NCI-H2081 treated with DMSO at 0.1 percent for 48 hours (cell line): ENCODE data around the gene THPO.

Experiments
- DNase-seq: peaks from one replicate; lab custom pipeline; 2025; lab: John Stamatoyannopoulos, UW

THPO gene

DNA sequence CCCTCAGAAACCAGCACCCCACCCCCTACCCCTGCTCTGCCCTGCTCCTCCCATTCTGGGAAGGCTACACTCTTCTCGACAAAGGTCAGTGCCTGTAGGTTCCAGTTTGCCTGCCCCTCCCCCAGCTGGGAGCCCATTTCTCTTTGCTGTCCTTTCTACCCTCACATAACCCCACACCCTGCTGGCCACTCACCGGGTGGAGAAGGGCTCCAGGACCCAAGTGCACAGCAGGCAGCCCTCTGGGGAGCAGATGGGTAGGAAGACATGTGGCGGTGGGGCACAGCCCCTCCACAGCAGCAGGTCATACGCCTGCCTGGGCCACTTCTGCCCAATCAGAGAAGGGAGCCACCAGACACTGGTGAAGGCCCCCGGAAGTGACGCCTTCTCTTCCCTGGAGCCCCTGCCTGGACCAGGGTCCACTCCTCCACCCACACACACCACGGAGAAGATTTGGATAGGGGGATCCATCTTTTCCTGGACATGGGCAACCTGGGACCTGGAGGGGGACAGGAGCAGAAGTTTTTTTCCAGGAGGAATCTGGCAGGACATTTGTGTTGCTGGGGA is at the start of gene THPO:
TSS of gene THPO (minus strand) at position 326 of the 564 bp plus-strand sequence. CDS start 1,948 bp downstream, outside the sequence.
- no peak for DNase-seq

DNA sequence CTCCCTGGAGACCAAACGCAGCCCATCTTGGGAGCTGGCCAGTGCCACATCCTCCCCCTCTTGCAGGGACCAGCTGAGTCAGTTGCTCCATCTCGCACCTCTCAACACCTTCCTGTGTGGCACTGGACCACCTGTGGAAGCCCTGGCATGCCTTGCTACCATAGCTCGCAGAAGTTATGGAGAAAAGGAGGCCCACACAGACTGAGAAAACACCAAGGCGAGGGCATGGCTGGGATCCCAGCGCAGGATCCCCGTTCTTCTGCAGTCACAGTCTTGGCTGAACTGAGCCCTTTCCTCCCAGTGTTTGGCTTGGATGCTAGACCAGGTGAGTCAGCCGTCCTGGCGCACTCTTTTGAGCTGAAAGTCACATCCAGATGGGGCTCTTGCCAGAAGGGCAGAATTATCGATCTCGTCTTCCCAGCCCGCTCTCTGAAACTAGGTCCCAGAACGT is 48.7 kb upstream of the THPO start:
- no peak for DNase-seq

DNA sequence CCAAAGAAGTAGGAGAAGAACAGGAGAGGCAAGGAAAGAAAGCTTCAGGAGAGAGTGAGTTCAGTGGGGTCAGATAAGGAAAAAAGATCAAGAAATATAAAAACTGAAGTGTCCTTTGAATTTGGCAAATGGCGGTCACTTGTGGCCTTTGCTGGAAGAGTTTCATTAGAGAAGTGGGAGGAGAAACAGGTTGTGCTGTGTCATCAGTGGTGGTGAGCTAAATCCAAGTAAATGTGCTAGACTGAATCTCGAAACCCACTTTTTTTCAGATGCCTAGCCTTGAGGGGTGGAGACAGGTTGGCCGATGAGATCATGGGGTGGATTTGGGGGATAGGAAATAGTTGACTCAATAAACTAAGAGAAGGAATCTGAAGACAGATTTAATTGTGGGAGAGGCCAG is 45.6 kb upstream of the THPO start:
- no peak for DNase-seq

DNA sequence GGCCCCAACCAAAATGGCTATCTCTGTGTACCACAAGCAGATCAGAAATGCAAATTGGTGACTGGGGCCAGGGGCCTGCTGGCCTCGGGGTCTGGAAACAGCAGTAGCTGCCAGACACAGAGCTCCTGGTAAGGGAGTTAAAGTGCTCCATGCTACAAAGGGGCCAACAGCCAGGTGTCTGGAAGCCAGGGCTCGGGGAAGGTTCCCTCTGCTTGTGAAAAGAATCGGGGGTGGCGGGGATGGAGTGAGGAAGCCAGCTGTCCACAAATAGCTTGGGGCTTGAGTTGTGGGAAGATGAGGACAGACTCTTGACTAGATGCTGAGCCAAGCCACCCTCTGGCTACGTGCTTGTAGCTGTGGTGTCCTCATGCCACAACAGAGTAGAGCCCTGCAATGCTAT is 41.2 kb upstream of the THPO start:
- DNase-seq = no peak

DNA sequence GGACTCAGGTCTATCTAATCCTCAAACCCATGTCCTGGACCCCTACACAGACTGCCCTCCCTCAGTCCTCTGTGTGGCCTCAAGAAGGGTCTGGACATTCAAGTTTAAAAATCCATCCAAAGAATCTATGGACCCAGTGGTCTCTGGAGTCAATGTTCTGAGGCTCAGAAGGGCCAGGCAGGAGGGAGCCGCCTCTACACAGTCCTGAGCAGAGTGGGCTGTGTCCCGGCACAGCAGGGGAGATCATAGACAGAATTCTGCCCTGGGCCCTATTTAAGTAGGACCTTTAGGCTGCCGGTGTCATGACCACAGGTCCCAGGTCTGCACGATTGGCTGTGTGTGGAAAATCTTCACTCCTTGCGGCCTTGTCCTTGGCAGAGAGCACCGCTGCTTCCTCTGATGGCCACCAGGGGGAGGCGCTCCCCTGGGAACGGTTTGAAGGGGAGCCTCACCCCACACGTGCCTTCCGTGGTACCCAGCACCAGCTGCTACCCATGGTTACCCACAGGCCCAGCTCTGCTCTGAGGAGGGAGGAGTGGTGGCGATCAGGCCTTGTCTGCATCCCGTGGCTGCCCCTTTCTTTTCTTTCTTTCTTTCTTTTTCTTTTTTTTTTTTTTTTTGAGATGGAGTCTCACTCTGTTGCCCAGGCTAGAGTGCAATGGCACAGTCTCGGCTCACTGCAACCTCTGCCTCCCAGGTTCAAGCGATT is 39.8 kb upstream of the THPO start:
- no peak for DNase-seq

DNA sequence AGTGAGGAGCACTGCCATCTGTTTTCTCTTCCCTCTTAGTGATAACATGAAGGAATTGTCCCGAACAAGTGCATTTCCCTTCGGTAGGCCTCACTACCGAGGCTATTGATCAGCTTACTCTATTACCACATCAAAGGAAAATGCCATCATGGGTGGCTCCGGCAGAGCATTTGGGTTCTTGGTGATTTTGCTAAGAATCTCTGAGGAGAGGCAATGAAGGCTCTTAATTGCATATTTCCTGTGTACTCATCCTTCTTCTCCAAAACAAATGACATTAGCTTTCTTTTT is 37.1 kb upstream of the THPO start:
- DNase-seq = no peak

DNA sequence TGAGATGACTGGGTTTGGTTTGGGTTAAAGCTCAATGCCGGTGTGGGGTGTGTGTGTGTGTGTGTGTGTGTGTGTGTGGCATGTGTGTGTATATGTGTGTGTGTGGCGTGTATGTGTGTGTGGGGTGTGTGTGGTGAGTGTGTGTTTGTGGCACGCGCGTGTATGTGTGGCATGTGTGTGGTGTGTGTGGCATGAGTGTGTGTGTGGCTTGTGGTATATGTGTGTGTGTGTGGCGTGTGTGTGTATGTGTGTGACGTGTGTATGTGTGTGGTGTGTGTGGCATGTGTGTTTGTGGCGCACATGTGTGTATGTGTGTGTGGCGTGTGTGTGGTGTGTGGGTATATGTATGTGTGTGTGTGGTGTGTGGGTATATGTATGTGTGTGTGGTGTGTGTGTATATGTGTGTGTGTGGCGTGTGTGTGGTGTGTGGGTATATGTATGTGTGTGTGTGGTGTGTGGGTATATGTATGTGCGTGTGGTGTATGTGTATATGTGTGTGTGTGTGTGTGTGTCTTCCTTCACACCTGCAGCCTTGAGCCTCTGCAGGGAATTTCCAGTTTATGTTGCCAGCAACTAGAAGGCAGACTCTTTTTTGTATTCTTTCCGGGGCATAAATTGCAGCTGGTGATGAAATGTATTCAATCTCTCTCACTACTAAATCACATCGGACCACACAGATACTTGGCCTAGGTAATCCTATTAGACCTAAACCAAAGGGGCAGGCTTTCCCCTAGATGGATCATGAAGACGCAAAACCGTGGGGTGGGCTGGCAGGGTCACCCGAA is 36.6 kb upstream of the THPO start:
- DNase-seq = no peak

DNA sequence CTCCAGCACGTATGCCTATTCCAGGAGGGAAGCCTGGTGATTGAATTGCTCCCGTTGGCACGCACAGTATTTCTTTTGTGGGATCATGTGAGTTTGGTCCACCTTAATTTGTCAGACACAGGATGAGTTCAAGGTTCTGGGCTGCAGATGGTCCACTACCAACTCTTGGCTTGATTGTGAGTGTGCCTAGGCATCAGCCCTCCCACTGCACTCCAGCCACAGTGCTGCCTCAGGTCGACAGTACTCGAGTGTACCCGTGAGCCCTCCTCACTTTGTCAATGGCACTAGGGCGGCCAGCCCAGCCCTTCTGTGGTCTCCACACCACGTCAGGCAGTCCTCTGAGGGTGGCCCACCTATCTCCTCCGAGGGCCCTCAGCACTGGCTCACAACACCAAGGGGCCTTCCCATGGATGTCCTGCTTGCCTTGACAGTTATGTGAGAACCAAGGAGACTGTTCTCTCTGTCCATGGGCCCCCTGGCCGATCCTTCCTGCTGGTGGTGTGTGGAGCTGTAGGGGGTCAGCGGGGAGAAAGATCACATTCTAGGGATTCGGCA is 32.0 kb upstream of the THPO start:
- DNase-seq = no peak

DNA sequence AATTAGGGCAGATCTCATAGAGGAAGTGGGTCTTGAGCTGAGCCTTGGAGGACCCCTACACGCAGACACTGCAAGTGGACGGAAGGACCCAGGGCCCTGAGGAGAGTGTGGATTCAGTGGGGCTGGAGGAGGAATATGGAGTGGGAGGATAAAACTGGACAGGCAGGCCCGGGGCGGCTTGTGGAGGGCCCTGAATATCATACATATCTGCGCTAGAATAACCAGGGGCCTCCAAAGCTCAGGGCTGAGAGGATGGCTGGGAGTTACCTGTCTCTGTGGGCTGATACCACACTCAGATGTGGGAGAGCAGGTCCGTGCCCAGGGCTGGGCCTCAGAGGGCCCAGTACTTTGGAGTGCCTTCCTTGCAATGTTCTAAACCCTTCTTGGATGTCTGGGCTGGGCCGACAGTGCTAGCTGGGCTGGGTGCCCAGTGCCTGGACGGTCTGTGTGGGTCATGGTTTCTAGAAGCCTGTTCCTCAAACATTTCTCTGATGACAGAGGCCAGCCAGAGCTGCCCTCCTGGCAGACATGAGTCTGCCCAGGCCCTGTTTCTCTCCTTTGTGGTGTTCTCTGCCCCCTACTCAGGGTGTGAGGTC is 31.4 kb upstream of the THPO start:
- no peak for DNase-seq

DNA sequence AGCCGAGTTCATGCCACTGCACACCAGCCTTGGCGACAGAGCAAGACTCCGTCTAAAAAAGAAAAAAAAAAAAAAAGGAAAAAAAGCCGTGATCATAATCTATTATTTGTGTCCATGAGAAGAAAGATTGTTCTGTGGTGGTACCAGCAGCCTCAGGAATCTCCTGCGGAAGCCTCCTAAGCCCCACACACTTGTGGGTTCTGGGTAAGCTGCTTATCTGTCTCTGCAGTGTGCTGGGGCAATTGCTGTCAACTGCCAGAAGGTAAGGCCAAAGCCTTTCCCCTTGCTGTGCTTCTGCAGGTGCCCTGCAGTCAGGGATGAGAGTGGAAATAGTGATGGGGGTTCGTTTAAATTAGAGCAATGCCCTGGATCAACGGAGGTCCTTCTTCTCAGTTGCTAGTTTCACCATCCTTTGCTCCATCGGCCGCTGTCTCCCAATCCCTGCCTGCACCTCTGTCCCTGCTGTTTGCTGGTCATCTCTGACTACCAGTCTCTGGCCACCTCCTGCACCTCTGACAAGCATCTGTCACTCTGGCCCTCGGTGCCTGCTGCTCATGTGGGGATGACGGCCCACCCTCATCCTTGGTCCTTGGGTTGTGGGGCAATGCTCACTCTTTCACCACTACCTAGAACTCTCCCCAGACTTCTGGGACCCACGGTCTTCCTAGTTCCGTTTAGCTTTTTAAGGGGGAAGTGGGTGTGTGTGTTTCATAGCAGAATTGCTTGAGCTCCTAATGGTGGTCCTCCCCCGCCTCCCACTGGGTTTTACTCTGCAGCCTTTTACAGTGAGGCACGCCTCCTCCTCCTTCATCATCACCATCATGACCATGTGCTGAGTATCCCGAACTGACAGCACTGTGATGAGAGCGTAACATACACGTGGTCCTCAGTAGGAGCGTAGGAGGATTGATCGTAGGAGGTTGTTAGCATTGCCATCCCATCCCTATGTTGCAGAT is 27.3 kb upstream of the THPO start:
- DNase-seq = no peak

DNA sequence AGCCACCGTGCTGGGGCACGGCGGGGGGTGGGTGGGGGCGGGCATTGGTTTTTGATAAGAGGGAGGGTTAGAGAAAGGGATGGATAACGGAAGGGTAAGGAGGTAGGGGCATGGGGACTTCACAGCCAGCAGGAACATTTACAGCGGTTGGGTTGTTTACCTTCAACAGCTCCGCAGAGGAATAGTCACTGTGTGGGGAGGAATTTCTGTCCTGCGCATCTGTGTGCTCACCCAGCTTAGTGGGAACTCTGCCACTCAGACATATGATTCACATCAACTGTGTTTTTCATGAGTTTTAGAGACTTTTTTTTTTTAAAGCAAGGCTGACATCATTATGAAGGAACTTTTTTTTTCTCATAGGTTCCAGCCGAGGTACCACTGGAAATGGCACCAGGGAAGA is 21.4 kb upstream of the THPO start:
- DNase-seq = no peak

DNA sequence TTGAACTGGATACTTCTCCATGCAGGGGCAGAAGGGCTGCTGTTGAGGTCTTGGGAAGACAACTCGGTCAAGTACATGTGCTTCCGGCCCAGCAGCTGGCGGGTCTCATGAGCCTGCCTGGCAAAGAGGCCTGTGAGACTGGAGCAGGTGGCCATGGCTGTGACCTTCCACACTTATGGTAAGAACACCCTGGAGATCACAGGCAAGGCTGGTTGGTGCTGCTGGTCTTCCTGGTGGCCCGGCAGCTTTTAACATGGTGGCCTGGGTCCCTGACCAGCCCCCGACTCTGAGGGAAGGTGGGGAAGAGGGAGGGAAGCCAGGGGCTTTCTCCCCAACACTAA is 17.3 kb upstream of the THPO start:
- DNase-seq = no peak

DNA sequence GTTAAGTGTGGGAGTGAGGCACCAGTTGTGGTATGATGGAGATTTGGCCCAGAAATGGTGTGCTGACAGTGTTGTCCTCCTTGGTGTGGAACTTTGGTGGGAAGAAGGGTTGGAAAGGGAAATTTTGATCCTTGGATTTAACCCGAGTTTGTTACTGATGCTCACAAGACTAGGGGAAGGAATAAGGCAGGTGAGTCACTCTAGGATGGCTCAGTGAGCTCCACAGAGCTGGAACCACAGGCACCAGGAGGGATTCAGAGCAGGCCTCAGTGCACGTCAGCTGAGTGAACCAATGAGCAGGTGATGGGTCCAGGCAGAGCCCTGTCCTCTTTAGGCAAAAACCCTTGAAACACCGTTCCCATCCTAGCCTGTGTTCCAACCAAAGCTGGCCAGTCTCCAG is 13.3 kb upstream of the THPO start:
- DNase-seq = no peak

DNA sequence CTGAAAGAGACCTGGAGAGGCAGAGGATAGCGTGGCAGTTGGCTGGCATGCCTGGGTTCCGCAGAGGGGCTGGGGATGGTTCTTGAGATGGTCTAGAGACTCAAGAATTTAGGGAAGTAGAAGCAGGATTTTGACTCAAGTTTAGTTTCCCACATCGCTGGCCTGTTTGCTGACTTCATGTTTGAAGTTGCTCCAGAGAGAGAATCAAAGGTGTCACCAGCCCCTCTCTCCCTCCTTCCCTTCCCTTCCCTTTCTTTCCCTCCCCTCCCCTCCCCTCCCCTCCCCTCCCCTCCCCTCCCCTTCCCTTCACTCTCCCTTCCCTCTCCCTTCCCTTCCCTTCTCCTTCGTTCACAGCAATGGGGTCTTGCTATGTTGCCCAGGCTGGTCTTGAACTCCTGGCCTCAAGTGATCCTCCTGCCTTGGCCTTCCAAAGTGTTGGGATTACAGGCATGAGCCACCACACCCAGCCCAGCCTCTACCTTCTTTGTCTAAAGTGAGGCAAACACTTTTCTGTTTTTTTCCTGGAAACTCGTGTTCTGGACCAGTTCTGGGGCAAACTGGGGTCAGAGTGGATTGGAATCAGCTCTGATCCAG is 12.0 kb upstream of the THPO start:
- no peak for DNase-seq

DNA sequence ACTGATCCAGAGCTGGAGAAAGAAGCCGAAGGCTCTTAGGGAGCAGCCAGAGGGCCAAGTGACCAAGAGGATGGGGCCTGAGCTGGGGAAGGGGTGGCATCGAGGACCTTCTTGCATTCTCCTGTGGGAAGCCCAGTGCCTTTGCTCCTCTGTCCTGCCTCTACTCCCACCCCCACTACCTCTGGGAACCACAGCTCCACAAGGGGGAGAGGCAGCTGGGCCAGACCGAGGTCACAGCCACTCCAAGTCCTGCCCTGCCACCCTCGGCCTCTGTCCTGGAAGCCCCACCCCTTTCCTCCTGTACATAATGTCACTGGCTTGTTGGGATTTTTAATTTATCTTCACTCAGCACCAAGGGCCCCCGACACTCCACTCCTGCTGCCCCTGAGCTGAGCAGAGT is 11.4 kb upstream of the THPO start:
- no peak for DNase-seq

DNA sequence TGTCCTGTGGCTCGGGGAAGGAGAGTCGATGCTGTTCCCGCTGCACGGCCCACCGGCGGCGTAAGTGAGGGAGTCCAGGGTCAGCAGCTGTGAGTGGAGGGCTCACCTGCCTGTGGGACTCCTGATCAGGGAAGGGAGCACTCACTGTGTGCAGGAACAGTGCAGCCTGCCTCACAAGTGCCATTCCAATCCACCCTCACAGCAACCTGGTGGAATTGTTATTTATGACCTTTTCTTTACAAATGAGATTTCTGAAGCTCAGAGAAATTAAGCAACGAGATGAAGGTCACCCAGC is 10.9 kb upstream of the THPO start:
- DNase-seq = no peak

DNA sequence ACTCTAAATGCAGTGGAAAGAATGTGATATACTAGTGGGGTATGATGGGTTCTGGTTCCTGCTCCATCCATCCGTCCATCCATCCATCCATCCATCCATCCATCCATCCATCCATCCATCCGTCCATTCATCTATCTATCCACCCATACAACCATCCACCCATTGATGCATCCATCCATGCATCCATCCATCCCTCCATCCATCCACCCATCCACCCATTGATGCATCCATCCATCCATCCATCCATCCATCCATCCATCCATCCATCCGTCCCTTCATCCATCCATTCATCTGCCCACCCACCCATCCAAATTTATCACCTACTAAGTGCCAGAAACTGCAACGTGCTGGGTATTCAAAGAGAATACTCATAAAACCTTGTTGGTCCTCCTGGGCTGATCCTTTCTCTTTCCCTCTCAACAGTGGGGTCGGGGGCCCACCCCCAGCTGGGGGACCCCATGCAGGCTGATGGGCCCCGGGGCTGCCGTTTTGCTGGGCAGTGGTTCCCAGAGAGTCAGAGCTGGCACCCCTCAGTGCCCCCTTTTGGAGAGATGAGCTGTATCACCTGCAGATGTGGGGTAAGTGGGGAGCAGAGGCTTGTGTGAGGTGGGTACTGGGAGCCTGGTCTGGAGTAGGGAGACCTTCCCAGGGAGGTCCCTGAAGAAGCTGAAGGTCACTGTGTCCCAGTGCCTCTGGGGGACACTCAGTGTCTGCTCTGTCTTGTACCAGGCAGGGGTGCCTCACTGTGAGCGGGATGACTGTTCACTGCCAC is 10.3 kb upstream of the THPO start:
- DNase-seq = no peak

DNA sequence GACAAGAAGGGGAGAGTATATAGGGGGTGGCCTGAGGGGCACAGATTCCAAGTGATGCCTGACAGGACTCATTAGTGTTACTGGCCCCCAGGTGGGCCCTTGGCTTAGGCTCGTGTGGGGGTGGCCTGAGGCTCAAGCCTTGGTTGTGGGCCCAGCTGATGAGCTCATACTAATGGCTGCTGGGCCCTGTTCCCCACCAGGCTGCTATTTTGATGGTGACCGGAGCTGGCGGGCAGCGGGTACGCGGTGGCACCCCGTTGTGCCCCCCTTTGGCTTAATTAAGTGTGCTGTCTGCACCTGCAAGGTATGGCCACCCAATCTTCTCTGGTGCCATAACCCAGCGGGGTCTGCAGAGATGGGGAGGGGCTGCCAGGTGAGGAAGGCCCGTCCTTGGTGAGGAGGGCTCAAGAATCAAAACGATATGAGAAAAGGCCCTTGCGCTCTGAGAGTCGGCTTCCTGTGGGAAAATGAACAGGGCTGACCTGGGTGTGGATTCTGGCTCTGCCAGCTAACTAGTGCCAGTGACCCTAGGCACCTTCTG is 9.2 kb upstream of the THPO start:
- DNase-seq = no peak

DNA sequence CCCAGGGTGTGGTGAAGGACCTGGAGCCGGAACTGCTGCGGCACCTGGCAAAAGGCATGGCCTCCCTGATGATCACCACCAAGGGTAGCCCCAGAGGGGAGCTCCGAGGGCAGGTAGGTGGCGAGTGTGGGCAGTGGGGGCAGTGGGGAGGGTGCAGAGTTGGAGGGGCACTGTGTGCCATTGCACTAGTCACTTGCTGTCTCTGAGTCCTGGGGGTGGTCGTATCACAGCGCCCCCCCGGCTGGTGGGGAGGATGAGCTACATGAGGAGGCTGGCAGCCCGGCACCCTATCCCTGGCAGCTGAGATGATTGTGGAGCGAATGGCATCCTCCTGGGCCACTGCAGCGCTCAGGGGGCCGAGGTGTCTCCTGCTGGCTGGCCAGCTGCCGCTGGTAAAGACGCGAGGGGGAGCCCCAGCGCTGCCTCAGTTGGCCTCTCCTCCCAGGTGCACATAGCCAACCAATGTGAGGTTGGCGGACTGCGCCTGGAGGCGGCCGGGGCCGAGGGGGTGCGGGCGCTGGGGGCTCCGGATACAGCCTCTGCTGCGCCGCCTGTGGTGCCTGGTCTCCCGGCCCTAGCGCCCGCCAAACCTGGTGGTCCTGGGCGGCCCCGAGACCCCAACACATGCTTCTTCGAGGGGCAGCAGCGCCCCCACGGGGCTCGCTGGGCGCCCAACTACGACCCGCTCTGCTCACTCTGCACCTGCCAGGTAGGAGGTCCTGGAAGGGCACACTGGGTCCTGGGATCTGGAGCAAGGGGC is 8.2 kb upstream of the THPO start:
- no peak for DNase-seq
